Pancreas (tissue), 10 donors: Measurements from ENCODE around the gene WDR5. TPM values are rescaled to one million over a fixed set of nuclear protein-coding genes. Genes with fewer than 3 reads are reported as not detected.
A peak's percentile ranks its signal among the peaks of the same experiment; 100 is the strongest.

ENCODE experiments used
- ATAC-seq, 4 donors: fragments of 200-7000 bp; cut with Tn5 transposase; one replicate each; pipeline versions ENCODE4 v1.8.0 to v1.9.1; 2020; ENCODE audit warnings: mild to moderate bottlenecking in 4 of 4, moderate library complexity in 4 of 4
- DNase-seq, 6 donors: peaks; one replicate each; pipeline ENCODE4 v3.0.0-alpha.2; 2020
- FAIRE-seq: peaks from 2 replicates; lab custom pipeline; 2012; peaks lifted over from hg19 to GRCh38; lab: Jason Lieb, UNC
- H3K27ac ChIP-seq, 4 donors: fragments of 200-600 bp; sonication (generic); 1 replicate in 3 of 4; 2 replicates in 1 of 4; pipeline versions ENCODE4 v1.5.0 to v1.8.0; 2020
- H3K27me3 ChIP-seq, 4 donors: fragments of 200-600 bp; one replicate each; pipeline ENCODE4 v1.8.0; 2021
- H3K36me3 ChIP-seq, 3 donors: fragments of 200-600 bp; sonication (generic) in 1 of 3; one replicate each; pipeline versions ENCODE4 v1.5.0 to v1.8.0; 2020 to 2021
- H3K4me1 ChIP-seq, 3 donors: fragments of 200-600 bp; one replicate each; pipeline ENCODE4 v1.8.0; 2021
- H3K4me3 ChIP-seq, 4 donors: fragments of 200-600 bp; sonication (generic) in 2 of 4; one replicate each; pipeline versions ENCODE4 v1.5.0 to v1.8.0; 2020 to 2021
- H3K9me3 ChIP-seq, 4 donors: fragments of 200-600 bp; one replicate each; pipeline ENCODE4 v1.8.0; 2021
- WGBS, 2 donors: extraction: QIAGEN DNeasy Blood & Tissue Kit; methylation state at CpG; one replicate each; pipeline ENCODE4 v1.1.7; 2013; 5-methylcytosine and 5-hydroxymethylcytosine counted together
- intact Hi-C, 3 donors: fragments of 100-400 bp; cut with DNase I; formaldehyde crosslinking; loops; one replicate each; pipeline versions ENCODE4 v1.11.1 to v1.14.2; 2022
- polyA plus RNA-seq, 2 donors: library from polyadenylated mRNA; stranded (reverse); fragments of 200-250 nt; gene quantifications; one replicate each; pipeline ENCODE4 v1.2.3, GENCODE V29; 2013
- total RNA-seq, 6 donors: library from RNA; stranded (reverse); fragmentation: NEBNext Ultra II Directional in 4 of 6; extraction: Animal tissue kit (Norgen Biotek cat#: 25700) in 4 of 6; gene quantifications; one replicate each; pipeline versions ENCODE4 v1.2.1 to v1.2.4, GENCODE V29; 2021 to 2023
- TF ChIP-seq, protein P1 (sequence below), 4 donors: fragments of 200-600 bp; sonication (generic) in 3 of 4; IDR thresholded peaks; one replicate each; pipeline versions ENCODE4 v1.5.0 to v1.8.0; 2021; ENCODE audit warnings: antibody characterized with exemption in 4 of 4
- donor health status: healthy with polysubstance abuse.
- donor health status: DM: no; HTN: no; CAD: no; lungs with moderate emphysema.
- donor health status: DM: no; HTN: no; CAD: no.
- donor health status: control.
- donor health status: control.
- donor health status: Bipolar disorder and iron deficiency.
- donor health status: DM: yes; HTN: yes; CAD: no.
- donor health status: DM: no; HTN: no; CAD: no.
- donor health status: DM: no; HTN: no; CAD: no.
- donor health status: DM: yes; HTN: yes; CAD: no.

Gene WDR5
- total and polyA plus RNA-seq, 8 donors, result 14.0 to 26.1 (median 16.5) TPM

GRCh38 chr9:134196911-134197310 is 61.0 kb downstream of the WDR5 start:
- intact Hi-C loops, result no loop called here
- 74% methylated on average over 6 of the region's 6 CpGs for WGBS, 2 donors
- H3K27ac ChIP-seq, result no peak overlapping the region
- no peak overlapping the region for H3K4me3 ChIP-seq
- no peak for FAIRE-seq
- DNase-seq, result peak in 1 of 6 donors; percentile 28
- peaks cover 0 to 2% (median 0%) of the 10 kb centered on the region in 4 donors for H3K27me3 ChIP-seq
- ATAC-seq, result no peak
- TF ChIP-seq, protein P1, sequence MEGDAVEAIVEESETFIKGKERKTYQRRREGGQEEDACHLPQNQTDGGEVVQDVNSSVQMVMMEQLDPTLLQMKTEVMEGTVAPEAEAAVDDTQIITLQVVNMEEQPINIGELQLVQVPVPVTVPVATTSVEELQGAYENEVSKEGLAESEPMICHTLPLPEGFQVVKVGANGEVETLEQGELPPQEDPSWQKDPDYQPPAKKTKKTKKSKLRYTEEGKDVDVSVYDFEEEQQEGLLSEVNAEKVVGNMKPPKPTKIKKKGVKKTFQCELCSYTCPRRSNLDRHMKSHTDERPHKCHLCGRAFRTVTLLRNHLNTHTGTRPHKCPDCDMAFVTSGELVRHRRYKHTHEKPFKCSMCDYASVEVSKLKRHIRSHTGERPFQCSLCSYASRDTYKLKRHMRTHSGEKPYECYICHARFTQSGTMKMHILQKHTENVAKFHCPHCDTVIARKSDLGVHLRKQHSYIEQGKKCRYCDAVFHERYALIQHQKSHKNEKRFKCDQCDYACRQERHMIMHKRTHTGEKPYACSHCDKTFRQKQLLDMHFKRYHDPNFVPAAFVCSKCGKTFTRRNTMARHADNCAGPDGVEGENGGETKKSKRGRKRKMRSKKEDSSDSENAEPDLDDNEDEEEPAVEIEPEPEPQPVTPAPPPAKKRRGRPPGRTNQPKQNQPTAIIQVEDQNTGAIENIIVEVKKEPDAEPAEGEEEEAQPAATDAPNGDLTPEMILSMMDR (IDR thresholded peaks at IDR 0.05), result no peak
- H3K4me1 ChIP-seq, result no peaks in the 10 kb centered on the region
- H3K36me3 ChIP-seq, result no peaks in the 10 kb centered on the region
- no peaks in the 10 kb centered on the region for H3K9me3 ChIP-seq

GRCh38 chr9:134198791-134199190 is 62.9 kb downstream of the WDR5 start:
- intact Hi-C loops, result no loop called here
- Histone ChIP-seq H3K4me3 (no peak overlapping the region), H3K27ac (no peak overlapping the region), H3K9me3 (no peaks in the 10 kb centered on the region), H3K36me3 (no peaks in the 10 kb centered on the region), H3K27me3 (no peaks in the 10 kb centered on the region), H3K4me1 (no peaks in the 10 kb centered on the region)
- TF ChIP-seq, protein P1 (IDR thresholded peaks at IDR 0.05), result no peak
- FAIRE-seq, result no peak
- 78 to 84% methylated on average over 3 of the region's 3 CpGs for WGBS, 2 donors
- no peak for DNase-seq
- ATAC-seq, result no peak

- Histone ChIP-seq H3K4me3 (no peak overlapping the region), H3K27me3 (no peaks in the 10 kb centered on the region), H3K4me1 (no peaks in the 10 kb centered on the region), H3K27ac (no peak overlapping the region), H3K9me3 (no peaks in the 10 kb centered on the region), H3K36me3 (no peaks in the 10 kb centered on the region)
- WGBS, 2 donors, result 38 to 56% methylated on average over 1 of the region's 1 CpG
- no peak for ATAC-seq
- intact Hi-C loops, result no loop called here
- no peak for FAIRE-seq
- no peak for DNase-seq
- TF ChIP-seq, protein P1 (IDR thresholded peaks at IDR 0.05), result no peak
Observed at GRCh38 chr9:134200730-134201129, 64.8 kb downstream of the WDR5 start.

GRCh38 chr9:134203224-134203623 is 67.3 kb downstream of the WDR5 start:
- no peak for ATAC-seq
- no peak for FAIRE-seq
- no peak overlapping the region for H3K4me3 ChIP-seq
- H3K4me1 ChIP-seq, result no peaks in the 10 kb centered on the region
- no peaks in the 10 kb centered on the region for H3K27me3 ChIP-seq
- no peak for DNase-seq
- H3K9me3 ChIP-seq, result no peaks in the 10 kb centered on the region
- TF ChIP-seq, protein P1 (IDR thresholded peaks at IDR 0.05), result no peak
- no peaks in the 10 kb centered on the region for H3K36me3 ChIP-seq
- 70 to 75% methylated on average over 2 of the region's 2 CpGs for WGBS, 2 donors
- intact Hi-C loops, result no loop called here
- no peak overlapping the region for H3K27ac ChIP-seq

- FAIRE-seq (no peak), DNase-seq (peak in 2 of 6 donors; percentile 1 to 36), ATAC-seq (no peak)
- 83 to 94% methylated on average over 1 of the region's 1 CpG for WGBS, 2 donors
- H3K9me3 ChIP-seq, result no peaks in the 10 kb centered on the region
- H3K4me3 ChIP-seq, result no peak overlapping the region
- H3K4me1 ChIP-seq, result no peaks in the 10 kb centered on the region
- no peaks in the 10 kb centered on the region for H3K27me3 ChIP-seq
- H3K27ac ChIP-seq, result no peak overlapping the region
- intact Hi-C loops, result no loop called here
- TF ChIP-seq, protein P1 (IDR thresholded peaks at IDR 0.05), result no peak
- H3K36me3 ChIP-seq, result no peaks in the 10 kb centered on the region
Observed at GRCh38 chr9:134204041-134204440, 68.2 kb downstream of the WDR5 start.
